Measurements from ENCODE around the gene CPEB3. TPM values are rescaled to one million over a fixed set of nuclear protein-coding genes. Genes with fewer than 3 reads are reported as not detected.

Gene CPEB3
- total and polyA plus RNA-seq, 9 of the 15 experiments (the other 6 are each of a cell fraction or from before 2014, with no cell fraction given) = 0.15 to 1.2 (median 0.51) TPM

- ChIA-PET CTCF (ENCODE audit: low intra/inter-chr PET ratio) (no interaction called here), POLR2A (no interaction called here)
- 38% methylated on average over 1 of the region's 1 CpG for WGBS (ENCODE audit: insufficient coverage, low coverage, missing lambda C conversion rate)
- TF ChIP-seq, protein P1, sequence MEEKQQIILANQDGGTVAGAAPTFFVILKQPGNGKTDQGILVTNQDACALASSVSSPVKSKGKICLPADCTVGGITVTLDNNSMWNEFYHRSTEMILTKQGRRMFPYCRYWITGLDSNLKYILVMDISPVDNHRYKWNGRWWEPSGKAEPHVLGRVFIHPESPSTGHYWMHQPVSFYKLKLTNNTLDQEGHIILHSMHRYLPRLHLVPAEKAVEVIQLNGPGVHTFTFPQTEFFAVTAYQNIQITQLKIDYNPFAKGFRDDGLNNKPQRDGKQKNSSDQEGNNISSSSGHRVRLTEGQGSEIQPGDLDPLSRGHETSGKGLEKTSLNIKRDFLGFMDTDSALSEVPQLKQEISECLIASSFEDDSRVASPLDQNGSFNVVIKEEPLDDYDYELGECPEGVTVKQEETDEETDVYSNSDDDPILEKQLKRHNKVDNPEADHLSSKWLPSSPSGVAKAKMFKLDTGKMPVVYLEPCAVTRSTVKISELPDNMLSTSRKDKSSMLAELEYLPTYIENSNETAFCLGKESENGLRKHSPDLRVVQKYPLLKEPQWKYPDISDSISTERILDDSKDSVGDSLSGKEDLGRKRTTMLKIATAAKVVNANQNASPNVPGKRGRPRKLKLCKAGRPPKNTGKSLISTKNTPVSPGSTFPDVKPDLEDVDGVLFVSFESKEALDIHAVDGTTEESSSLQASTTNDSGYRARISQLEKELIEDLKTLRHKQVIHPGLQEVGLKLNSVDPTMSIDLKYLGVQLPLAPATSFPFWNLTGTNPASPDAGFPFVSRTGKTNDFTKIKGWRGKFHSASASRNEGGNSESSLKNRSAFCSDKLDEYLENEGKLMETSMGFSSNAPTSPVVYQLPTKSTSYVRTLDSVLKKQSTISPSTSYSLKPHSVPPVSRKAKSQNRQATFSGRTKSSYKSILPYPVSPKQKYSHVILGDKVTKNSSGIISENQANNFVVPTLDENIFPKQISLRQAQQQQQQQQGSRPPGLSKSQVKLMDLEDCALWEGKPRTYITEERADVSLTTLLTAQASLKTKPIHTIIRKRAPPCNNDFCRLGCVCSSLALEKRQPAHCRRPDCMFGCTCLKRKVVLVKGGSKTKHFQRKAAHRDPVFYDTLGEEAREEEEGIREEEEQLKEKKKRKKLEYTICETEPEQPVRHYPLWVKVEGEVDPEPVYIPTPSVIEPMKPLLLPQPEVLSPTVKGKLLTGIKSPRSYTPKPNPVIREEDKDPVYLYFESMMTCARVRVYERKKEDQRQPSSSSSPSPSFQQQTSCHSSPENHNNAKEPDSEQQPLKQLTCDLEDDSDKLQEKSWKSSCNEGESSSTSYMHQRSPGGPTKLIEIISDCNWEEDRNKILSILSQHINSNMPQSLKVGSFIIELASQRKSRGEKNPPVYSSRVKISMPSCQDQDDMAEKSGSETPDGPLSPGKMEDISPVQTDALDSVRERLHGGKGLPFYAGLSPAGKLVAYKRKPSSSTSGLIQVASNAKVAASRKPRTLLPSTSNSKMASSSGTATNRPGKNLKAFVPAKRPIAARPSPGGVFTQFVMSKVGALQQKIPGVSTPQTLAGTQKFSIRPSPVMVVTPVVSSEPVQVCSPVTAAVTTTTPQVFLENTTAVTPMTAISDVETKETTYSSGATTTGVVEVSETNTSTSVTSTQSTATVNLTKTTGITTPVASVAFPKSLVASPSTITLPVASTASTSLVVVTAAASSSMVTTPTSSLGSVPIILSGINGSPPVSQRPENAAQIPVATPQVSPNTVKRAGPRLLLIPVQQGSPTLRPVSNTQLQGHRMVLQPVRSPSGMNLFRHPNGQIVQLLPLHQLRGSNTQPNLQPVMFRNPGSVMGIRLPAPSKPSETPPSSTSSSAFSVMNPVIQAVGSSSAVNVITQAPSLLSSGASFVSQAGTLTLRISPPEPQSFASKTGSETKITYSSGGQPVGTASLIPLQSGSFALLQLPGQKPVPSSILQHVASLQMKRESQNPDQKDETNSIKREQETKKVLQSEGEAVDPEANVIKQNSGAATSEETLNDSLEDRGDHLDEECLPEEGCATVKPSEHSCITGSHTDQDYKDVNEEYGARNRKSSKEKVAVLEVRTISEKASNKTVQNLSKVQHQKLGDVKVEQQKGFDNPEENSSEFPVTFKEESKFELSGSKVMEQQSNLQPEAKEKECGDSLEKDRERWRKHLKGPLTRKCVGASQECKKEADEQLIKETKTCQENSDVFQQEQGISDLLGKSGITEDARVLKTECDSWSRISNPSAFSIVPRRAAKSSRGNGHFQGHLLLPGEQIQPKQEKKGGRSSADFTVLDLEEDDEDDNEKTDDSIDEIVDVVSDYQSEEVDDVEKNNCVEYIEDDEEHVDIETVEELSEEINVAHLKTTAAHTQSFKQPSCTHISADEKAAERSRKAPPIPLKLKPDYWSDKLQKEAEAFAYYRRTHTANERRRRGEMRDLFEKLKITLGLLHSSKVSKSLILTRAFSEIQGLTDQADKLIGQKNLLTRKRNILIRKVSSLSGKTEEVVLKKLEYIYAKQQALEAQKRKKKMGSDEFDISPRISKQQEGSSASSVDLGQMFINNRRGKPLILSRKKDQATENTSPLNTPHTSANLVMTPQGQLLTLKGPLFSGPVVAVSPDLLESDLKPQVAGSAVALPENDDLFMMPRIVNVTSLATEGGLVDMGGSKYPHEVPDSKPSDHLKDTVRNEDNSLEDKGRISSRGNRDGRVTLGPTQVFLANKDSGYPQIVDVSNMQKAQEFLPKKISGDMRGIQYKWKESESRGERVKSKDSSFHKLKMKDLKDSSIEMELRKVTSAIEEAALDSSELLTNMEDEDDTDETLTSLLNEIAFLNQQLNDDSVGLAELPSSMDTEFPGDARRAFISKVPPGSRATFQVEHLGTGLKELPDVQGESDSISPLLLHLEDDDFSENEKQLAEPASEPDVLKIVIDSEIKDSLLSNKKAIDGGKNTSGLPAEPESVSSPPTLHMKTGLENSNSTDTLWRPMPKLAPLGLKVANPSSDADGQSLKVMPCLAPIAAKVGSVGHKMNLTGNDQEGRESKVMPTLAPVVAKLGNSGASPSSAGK (IDR thresholded peaks at IDR 0.05) = no peak
- TF ChIP-seq, protein P2, sequence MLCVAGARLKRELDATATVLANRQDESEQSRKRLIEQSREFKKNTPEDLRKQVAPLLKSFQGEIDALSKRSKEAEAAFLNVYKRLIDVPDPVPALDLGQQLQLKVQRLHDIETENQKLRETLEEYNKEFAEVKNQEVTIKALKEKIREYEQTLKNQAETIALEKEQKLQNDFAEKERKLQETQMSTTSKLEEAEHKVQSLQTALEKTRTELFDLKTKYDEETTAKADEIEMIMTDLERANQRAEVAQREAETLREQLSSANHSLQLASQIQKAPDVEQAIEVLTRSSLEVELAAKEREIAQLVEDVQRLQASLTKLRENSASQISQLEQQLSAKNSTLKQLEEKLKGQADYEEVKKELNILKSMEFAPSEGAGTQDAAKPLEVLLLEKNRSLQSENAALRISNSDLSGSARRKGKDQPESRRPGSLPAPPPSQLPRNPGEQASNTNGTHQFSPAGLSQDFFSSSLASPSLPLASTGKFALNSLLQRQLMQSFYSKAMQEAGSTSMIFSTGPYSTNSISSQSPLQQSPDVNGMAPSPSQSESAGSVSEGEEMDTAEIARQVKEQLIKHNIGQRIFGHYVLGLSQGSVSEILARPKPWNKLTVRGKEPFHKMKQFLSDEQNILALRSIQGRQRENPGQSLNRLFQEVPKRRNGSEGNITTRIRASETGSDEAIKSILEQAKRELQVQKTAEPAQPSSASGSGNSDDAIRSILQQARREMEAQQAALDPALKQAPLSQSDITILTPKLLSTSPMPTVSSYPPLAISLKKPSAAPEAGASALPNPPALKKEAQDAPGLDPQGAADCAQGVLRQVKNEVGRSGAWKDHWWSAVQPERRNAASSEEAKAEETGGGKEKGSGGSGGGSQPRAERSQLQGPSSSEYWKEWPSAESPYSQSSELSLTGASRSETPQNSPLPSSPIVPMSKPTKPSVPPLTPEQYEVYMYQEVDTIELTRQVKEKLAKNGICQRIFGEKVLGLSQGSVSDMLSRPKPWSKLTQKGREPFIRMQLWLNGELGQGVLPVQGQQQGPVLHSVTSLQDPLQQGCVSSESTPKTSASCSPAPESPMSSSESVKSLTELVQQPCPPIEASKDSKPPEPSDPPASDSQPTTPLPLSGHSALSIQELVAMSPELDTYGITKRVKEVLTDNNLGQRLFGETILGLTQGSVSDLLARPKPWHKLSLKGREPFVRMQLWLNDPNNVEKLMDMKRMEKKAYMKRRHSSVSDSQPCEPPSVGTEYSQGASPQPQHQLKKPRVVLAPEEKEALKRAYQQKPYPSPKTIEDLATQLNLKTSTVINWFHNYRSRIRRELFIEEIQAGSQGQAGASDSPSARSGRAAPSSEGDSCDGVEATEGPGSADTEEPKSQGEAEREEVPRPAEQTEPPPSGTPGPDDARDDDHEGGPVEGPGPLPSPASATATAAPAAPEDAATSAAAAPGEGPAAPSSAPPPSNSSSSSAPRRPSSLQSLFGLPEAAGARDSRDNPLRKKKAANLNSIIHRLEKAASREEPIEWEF (CRISPR knock-in tag; IDR thresholded peaks at IDR 0.05) = no peak
- no peak for TF ChIP-seq ATF6 (CRISPR knock-in tag; IDR thresholded peaks at IDR 0.05)
Observed at GRCh38 chr10:92231196-92231595, 59.7 kb downstream of the CPEB3 start.

More at GRCh38 chr10:92231196-92231595, 59.7 kb downstream of the CPEB3 start:
- in situ Hi-C loops (cut with MboI) (no loop called here), intact Hi-C loops (cut with micrococcal nuclease) (no loop called here)
- H3K4me1 ChIP-seq (replicated peaks in 1 of 2; ENCODE audit: control insufficient read depth in 2 of 2, insufficient read depth in 2 of 2, low read length in 2 of 2) = no peaks in the 10 kb centered on the region
- no peak overlapping the region for H3K4me3 ChIP-seq
- FAIRE-seq (no peak), DNase-seq (ENCODE audit: extremely low read depth in 1 of 4, low spot score in 3 of 4) (no peak), ATAC-seq (no peak)
- BruUV-seq (replicated peaks) = no TSS peak
- H3K36me3 ChIP-seq (ENCODE audit: control insufficient read depth, insufficient read depth, low read length) = no peaks in the 10 kb centered on the region
- no peak overlapping the region for H2AFZ ChIP-seq (ENCODE audit: low read depth, low read length)
- H3K27ac ChIP-seq (ENCODE audit: extremely low read depth, low read depth, low read length) = no peak overlapping the region
- H3K27me3 ChIP-seq (ENCODE audit: control insufficient read depth in 2 of 2, insufficient read depth in 2 of 2, low read length in 2 of 2) = no peaks in the 10 kb centered on the region
- no peak overlapping the region for H3K9ac ChIP-seq (ENCODE audit: insufficient read depth in 1 of 2, low read depth in 2 of 2, low read length in 2 of 2)
- no peaks in the 10 kb centered on the region for H3K9me1 ChIP-seq (ENCODE audit: control insufficient read depth, insufficient read depth, low read length)
- H3K9me3 ChIP-seq (replicated peaks; ENCODE audit: control insufficient read depth, insufficient read depth, low read depth, low read length) = no peaks in the 10 kb centered on the region
- H3K79me2 ChIP-seq (ENCODE audit: control insufficient read depth, insufficient read depth, low read length) = no peaks in the 10 kb centered on the region
- H3K4me2 ChIP-seq (ENCODE audit: insufficient read depth, low read length) = no peak overlapping the region
- H4K20me1 ChIP-seq (replicated peaks; ENCODE audit: control insufficient read depth, insufficient read depth, low read length) = no peaks in the 10 kb centered on the region

Data from K562 (cell line).